ENCODE data around the gene PAX4.

DNA sequence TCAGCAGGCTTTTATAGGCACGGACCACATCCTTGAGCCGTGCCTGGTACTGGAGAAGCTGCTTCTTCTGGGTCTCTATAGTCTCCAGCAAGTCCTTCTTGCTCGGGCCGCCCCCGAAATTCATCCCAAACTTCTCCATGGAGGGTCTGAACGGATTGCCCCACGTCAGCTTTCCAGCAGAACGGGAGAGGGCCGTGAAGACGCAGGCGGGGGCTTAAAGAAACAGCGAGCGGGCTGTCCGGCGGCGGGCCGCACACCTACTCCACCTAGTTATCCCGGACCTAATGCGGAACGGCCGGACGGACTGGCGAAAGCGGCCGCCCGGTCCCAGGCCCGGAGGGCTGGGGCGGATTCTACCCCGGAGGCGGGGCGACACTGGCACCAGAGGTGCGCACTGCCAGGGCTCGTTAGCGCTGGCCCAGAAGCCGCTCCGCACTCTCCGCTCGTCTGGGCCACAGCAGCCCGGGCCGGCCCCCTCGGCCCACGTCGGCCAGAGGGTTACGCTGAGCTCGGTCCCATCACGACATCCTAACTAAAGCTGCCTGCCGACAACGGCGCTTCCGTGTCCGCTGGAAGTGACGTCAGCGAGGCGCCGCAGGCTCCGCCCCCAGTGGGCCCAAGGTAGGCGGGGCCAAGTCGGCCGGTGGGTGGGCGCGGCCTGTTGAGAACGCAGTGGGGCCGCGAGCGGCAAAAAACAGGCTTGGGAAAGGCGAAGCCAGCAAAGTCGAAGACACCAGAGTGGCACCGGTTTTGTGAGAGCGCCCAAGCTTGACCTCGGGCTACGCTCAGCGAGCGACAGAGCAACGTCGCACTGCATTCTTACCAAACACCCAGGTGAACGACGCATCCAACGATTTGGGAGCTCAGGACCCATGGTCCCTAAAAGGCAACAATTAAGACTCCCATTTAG is 32.6 kb downstream of the PAX4 start, which contains the start of gene GCC1:
- TF ChIP-seq GATA2 (IDR thresholded peaks at IDR 0.05; ENCODE audit: low read depth, low read length), result no peak
- no peak for TF ChIP-seq GATA3 (IDR thresholded peaks at IDR 0.05; ENCODE audit: low read depth, low read length)
